OCI-LY1 (cell line): ENCODE data around the gene H6PD.

Source experiments
- EZH2 ChIP-seq: fragments of 200-600 bp; sonication (generic), shearing (Covaris generic); IDR thresholded peaks from 2 replicates; pipeline ENCODE4 v1.8.0; 2017; ENCODE audit warnings: borderline replicate concordance, mixed run types, mild to moderate bottlenecking, antibody characterized with exemption, low read length, moderate library complexity, mixed read lengths
- TF ChIP-seq, protein P1 (sequence below): fragments of 200-600 bp; sonication (generic), shearing (Covaris generic); IDR thresholded peaks from 2 replicates; pipeline ENCODE4 v1.5.1; 2017; ENCODE audit warnings: mild to moderate bottlenecking, antibody characterized with exemption, low read length, moderate library complexity, mixed read lengths

DNA sequence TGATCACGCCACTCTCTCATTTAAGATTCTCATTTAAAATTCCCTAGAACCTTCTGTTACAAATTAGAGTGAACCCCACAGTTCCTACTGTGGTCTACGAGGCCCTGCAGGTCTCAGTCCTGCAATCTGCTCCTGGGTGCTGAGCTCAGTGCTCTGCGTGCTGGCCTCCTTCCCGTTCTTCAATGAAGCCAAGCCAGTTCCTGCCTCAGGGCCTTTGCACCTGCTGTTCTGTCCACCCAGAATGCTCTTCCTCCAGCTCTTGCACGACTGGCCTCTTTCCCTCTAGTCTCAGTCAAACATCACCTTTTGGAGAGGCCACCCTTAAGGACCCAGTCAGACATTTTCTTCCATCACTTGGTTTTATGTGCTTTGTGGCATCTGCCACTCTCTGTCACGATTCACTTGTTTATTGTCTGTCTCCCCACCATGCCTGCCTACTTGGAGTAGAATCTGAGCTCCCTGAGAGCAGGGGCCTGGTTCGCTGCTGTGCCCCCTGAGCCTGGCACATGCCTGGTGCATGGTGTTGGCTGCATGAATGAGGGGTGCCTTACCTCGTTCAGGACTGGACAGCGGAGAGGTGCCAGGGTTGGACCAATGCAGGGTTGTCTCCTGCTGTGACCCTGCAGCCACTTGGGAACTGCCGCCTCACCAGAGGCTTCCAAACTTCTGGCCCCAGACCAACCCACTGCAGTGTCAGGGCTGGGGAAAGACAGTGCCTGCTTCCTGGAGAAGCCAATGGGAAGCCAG lies 9.7 kb upstream of the H6PD start:
- TF ChIP-seq, protein P1, sequence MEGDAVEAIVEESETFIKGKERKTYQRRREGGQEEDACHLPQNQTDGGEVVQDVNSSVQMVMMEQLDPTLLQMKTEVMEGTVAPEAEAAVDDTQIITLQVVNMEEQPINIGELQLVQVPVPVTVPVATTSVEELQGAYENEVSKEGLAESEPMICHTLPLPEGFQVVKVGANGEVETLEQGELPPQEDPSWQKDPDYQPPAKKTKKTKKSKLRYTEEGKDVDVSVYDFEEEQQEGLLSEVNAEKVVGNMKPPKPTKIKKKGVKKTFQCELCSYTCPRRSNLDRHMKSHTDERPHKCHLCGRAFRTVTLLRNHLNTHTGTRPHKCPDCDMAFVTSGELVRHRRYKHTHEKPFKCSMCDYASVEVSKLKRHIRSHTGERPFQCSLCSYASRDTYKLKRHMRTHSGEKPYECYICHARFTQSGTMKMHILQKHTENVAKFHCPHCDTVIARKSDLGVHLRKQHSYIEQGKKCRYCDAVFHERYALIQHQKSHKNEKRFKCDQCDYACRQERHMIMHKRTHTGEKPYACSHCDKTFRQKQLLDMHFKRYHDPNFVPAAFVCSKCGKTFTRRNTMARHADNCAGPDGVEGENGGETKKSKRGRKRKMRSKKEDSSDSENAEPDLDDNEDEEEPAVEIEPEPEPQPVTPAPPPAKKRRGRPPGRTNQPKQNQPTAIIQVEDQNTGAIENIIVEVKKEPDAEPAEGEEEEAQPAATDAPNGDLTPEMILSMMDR = no peak
- no peak for TF ChIP-seq EZH2
